ENCODE results near the gene ACOXL.

ACOXL gene

DNA sequence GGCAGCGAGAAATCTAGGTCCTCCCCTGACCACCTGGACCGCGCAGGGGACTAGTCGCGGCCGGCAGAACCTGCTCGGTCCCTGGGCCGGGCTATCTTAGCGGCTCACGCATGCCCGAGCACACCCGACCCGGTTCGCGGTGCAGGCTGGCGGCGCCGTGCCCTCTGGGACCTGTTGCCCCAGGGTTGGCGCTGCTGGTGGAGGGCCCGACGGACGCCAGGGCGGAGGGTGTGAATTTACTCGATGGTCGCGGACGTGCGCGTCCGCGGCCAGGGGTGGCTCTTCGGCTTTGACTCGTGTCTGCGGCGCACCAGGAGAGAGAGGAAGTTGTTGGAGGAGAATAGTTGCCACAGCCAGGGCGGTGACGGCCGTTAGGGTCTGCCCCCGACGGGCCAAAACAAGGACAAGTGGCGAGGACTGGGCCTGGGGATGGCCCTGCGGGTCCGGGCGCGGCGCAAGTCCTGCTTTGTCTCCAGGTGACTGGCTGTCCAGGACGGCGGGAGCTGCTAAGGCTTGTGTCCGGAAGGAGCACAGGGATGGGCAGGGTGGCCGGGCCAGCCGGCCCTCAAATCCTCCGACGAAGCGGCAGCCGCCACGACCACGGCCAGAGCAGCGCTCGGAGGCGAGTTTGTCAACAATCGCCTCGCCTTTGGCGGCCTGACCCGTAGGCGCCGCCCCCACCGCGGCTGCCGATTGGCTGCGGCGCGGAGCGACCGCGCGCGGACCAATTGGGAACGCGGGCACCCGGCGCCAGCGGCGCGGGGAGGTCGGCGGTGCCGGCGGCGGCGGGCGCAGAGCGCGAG is 389.7 kb downstream of the ACOXL start (continued):
- TF ChIP-seq ZNF510 (tag by site-specific recombination; IDR thresholded peaks at IDR 0.05; ENCODE audit: insufficient replicate concordance) (no peak), ZNF292 (tag by site-specific recombination; IDR thresholded peaks at IDR 0.05; ENCODE audit: borderline replicate concordance, low read depth) (no peak), YY2 (tag by site-specific recombination; IDR thresholded peaks at IDR 0.05) (no peak), ZNF2 (tag by site-specific recombination; IDR thresholded peaks at IDR 0.05) (0 out of 2 replicates have a peak, but pooled peaks have one; percentile 17), ZNF658 (tag by site-specific recombination; IDR thresholded peaks at IDR 0.05) (no peak), ZNF571 (tag by site-specific recombination; IDR thresholded peaks at IDR 0.05) (no peak), ZNF768 (tag by site-specific recombination; IDR thresholded peaks at IDR 0.05) (no peak), ZFP37 (tag by site-specific recombination; IDR thresholded peaks at IDR 0.05) (no peak), ZNF23 (tag by site-specific recombination; IDR thresholded peaks at IDR 0.05; ENCODE audit: borderline replicate concordance) (no peak), ZNF148 (tag by site-specific recombination; IDR thresholded peaks at IDR 0.05; ENCODE audit: borderline replicate concordance) (no peak), ZNF335 (tag by site-specific recombination; conservative IDR thresholded peaks at IDR 0.05) (peak; percentile 35), PRDM4 (tag by site-specific recombination; IDR thresholded peaks at IDR 0.05) (no peak), BCL11A (tag by site-specific recombination; IDR thresholded peaks at IDR 0.05; ENCODE audit: low read depth) (no peak), ZNF121 (tag by site-specific recombination; IDR thresholded peaks at IDR 0.05) (no peak), ZNF664 (tag by site-specific recombination; IDR thresholded peaks at IDR 0.05) (no peak), ZNF19 (tag by site-specific recombination; IDR thresholded peaks at IDR 0.05; ENCODE audit: low read depth) (no peak), ZNF221 (tag by site-specific recombination; IDR thresholded peaks at IDR 0.05; ENCODE audit: borderline replicate concordance) (no peak), ZNF76 (tag by site-specific recombination; IDR thresholded peaks at IDR 0.05; ENCODE audit: borderline replicate concordance, low read depth) (peak; percentile 40; the same call in 1 of the 2 replicates), ZNF391 (tag by site-specific recombination; IDR thresholded peaks at IDR 0.05; ENCODE audit: borderline replicate concordance, low read depth) (no peak), ZNF24 (tag by site-specific recombination; IDR thresholded peaks at IDR 0.05) (no peak), ZFHX2 (tag by site-specific recombination; conservative IDR thresholded peaks at IDR 0.05) (no peak; the same call in 1 of the 2 replicates), ZNF138 (tag by site-specific recombination; IDR thresholded peaks at IDR 0.05; ENCODE audit: borderline replicate concordance) (no peak), ZSCAN4 (tag by site-specific recombination; IDR thresholded peaks at IDR 0.05) (no peak), HOXD13 (CRISPR knock-in tag; IDR thresholded peaks at IDR 0.05; ENCODE audit: borderline replicate concordance) (no peak), ZNF311 (tag by site-specific recombination; IDR thresholded peaks at IDR 0.05; ENCODE audit: borderline replicate concordance) (no peak)
- TF ChIP-seq, protein P1, sequence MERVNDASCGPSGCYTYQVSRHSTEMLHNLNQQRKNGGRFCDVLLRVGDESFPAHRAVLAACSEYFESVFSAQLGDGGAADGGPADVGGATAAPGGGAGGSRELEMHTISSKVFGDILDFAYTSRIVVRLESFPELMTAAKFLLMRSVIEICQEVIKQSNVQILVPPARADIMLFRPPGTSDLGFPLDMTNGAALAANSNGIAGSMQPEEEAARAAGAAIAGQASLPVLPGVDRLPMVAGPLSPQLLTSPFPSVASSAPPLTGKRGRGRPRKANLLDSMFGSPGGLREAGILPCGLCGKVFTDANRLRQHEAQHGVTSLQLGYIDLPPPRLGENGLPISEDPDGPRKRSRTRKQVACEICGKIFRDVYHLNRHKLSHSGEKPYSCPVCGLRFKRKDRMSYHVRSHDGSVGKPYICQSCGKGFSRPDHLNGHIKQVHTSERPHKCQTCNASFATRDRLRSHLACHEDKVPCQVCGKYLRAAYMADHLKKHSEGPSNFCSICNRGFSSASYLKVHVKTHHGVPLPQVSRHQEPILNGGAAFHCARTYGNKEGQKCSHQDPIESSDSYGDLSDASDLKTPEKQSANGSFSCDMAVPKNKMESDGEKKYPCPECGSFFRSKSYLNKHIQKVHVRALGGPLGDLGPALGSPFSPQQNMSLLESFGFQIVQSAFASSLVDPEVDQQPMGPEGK (tag by site-specific recombination; IDR thresholded peaks at IDR 0.05), result no peak; the same call in 1 of the 2 replicates
- TF ChIP-seq, protein P2, sequence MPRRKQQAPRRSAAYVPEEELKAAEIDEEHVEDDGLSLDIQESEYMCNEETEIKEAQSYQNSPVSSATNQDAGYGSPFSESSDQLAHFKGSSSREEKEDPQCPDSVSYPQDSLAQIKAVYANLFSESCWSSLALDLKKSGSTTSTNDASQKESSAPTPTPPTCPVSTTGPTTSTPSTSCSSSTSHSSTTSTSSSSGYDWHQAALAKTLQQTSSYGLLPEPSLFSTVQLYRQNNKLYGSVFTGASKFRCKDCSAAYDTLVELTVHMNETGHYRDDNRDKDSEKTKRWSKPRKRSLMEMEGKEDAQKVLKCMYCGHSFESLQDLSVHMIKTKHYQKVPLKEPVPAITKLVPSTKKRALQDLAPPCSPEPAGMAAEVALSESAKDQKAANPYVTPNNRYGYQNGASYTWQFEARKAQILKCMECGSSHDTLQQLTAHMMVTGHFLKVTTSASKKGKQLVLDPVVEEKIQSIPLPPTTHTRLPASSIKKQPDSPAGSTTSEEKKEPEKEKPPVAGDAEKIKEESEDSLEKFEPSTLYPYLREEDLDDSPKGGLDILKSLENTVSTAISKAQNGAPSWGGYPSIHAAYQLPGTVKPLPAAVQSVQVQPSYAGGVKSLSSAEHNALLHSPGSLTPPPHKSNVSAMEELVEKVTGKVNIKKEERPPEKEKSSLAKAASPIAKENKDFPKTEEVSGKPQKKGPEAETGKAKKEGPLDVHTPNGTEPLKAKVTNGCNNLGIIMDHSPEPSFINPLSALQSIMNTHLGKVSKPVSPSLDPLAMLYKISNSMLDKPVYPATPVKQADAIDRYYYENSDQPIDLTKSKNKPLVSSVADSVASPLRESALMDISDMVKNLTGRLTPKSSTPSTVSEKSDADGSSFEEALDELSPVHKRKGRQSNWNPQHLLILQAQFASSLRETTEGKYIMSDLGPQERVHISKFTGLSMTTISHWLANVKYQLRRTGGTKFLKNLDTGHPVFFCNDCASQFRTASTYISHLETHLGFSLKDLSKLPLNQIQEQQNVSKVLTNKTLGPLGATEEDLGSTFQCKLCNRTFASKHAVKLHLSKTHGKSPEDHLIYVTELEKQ (tag by site-specific recombination; IDR thresholded peaks at IDR 0.05; ENCODE audit: borderline replicate concordance), result no peak

All from HEK293 (cell line).